NCI-H1436 treated with DMSO at 0.1 percent for 48 hours (cell line): Measurements from ENCODE around the gene CMSS1.

Experiments used
- DNase-seq: peaks from one replicate; lab custom pipeline; 2025; lab: John Stamatoyannopoulos, UW

The CMSS1 gene

GRCh38 chr3:100179692-100180349 is 362.2 kb downstream of the CMSS1 start:
- no peak for DNase-seq

- DNase-seq: no peak
Observed at GRCh38 chr3:100183608-100184125, 366.0 kb downstream of the CMSS1 start.

DNA sequence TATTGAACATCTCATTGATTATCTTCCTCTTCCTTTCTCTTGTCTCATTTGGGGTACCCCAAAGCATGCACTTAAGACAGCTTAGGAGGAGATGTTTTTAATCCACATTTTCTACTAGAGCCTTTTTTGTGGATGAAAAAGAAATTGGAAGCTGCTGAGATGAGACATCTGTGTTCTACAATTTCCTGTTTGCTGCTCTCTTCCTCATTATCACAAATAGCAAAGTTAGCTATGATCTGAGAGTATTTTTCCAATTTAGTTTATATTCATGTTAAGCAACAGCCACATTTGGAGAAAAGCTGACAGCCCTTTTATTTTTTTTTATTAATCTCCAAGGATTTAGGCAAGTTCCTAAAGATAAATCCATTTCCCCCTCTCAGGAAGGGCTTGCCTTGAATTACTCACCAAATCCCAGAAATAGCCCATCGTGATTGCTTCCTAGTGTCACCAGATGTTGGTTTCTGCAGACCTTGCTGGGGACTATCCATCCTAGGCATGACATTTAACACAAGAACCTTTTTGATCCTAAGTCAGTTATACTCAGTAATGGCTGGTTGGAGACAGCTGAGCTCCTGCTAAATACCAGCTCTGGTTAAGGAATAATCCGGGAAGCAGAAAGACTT is 367.4 kb downstream of the CMSS1 start:
- no peak for DNase-seq

DNA sequence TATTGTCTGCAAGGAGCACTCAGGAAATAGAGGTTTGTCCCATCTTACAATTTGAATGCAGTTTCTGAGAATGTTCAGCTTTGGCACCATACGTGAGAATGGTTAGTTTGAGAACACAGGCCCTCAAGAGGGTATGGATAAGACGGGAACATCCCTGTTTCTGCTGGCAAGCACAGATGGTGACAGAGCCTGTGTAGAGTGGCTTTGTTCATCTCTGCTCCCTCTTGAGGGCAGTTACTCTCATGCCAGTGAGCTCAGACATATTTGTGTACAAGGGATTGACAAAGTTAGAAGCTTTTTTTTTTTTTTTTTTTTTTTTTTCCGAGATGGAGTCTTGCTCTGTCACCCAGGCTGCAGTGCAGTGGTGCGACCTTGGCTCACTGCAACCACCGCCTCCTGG is 368.2 kb downstream of the CMSS1 start:
- no peak for DNase-seq

- no peak for DNase-seq
Observed at GRCh38 chr3:100189444-100189964, 371.8 kb downstream of the CMSS1 start.

GRCh38 chr3:100195375-100195774 is 377.7 kb downstream of the CMSS1 start:
- no peak for DNase-seq

DNA sequence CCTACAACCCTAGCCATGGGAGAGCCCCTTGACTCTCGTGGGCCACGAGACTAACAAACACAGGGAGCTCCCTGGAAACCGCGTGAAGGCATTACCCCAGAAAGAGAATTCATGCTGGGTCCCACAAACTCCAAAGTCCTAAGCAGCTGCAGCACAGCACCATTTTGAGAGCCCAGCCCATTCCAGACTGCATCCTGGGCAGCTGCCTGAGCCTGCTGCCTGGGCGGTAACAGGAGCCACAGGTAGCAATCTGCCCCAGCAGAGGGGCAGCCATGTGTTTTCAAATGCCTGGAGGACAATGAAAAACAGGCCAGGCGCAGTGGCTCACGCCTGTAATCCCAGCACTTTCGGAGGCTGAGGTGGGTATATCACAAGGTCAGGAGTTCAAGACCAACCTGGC is 380.2 kb downstream of the CMSS1 start:
- DNase-seq: no peak

DNA sequence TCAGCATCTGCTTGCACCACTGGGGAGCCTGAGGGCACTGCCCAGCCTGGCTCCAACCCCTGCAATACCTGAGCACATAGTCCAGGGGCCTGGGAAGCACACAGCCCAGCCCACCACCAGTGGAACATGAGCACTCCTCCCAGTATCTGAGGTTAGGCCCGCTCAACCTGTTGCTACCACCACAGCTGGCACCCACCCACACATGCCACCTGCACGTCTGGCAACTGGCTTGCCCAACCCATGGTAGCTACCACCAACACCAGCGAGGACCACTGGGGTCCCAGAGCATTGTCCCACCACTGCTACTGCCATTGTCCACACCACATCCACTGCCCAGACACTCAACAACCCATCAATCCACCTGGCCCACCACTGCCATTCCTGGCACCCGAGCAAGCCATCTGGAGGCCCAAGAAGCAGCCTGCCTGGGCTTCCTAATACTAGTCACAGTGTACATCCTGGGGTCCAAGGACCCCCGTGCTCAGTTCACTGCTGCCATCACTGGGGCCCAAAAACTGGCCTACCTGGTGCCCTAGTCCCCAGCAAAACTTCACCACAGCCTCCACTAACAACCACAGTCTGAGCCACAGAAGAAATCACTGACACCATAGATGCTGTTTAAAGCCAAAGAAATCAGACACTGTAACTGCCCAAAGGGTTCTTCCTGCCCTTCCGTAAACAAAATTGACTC is 381.1 kb downstream of the CMSS1 start:
- DNase-seq: no peak

GRCh38 chr3:100205171-100205570 is 387.5 kb downstream of the CMSS1 start:
- no peak for DNase-seq

GRCh38 chr3:100206687-100207086 is 389.0 kb downstream of the CMSS1 start:
- DNase-seq: no peak

GRCh38 chr3:100207886-100208285 is 390.2 kb downstream of the CMSS1 start:
- DNase-seq: no peak

- no peak for DNase-seq
Observed at GRCh38 chr3:100209169-100209568, 391.5 kb downstream of the CMSS1 start.

DNA sequence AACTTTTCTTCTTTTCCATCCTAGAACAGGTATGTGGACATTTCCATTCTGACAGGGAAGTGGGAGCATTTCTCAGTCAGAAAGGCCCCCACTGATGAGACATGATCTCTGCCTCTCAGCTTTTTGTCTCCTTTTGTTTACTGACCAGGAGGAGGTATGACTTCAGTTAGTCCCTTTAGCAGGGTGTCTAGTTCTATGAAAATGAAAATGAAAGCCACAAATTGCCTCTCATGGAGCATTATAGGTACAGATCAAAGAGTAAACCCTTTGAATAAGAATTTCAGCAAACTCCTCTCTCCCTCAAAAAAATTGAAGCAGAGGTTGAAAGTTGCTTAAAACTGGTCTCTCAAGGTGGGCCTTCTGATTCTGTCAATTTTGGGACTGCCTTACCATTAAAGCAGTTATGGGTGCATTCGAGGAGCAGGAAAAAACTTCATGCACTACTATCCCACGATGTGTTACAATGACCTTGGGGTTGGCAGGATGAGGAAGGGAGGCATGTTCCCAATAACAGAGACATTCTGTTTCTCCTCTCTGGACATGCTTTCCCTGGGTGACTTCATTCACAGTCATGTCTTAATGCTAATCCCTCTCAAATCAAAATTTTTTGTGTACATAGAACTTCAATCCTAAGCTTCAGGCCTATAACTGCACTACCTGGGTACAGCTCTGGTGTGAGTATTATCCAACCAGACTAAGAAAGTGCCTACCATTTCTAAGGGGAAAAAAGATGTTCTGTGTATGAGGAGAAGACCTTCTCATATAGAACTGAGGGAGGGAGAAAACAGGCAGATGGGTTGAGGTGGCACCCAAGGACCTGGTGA is 392.5 kb downstream of the CMSS1 start:
- no peak for DNase-seq

- DNase-seq: no peak
Observed at GRCh38 chr3:100210772-100211135, 393.1 kb downstream of the CMSS1 start.

GRCh38 chr3:100213891-100214573 is 396.4 kb downstream of the CMSS1 start:
- no peak for DNase-seq

DNA sequence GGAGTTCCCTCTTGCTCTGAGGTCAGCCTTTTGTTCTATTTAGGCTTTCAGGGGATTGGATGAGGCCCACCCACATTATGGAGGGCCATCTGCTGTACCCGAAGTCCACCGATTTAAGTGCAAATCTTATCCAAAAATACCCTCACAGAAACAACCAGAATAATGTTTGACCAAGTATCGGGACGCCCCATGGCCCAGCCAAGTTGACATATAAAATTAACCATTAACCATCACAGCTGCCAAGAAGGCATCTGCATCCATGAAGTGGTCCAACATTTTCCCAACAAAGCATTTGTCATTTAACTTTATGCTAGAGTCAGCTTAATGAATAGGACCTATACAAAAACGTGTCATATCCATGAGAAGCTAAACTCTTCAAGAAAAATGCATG is 396.9 kb downstream of the CMSS1 start:
- DNase-seq: no peak

DNA sequence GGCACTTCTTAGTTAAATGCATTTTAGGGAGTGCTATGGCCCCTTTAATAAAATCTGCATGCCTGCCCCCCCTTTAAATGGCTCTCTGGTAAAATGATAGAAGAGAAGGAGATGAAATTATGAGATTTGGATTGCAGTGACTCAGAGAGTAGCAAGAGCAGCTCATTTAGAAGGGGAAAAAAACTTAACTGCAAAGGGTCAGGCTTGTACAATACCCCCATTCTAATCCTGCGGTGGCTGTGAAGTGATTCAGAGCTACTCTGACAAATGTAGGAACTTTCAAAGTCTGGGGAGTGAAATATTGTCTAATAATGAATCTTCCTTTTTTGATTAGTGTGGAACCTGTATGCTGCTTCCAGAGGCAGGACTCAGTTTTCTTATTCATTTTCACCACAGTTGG is 399.1 kb downstream of the CMSS1 start:
- DNase-seq: no peak

DNA sequence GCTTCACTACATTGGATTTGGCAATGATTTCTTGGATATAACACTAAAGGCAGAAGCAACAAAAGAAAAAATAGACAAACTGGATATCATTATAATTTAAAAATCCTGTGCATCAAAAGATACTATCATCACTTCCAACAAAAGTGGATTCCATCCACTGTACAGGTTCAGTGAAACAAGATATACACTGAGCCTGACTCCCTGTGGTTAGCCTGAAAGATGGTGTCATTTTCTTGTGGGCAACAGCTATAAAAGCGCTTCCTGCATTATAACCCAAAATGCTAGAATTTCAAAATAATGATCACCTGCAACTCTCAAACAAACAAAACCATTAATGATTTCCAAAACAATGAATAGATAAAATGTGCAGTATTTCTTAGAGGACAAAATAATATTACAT is 403.5 kb downstream of the CMSS1 start:
- DNase-seq: no peak

- no peak for DNase-seq
Observed at GRCh38 chr3:100225193-100225592, 407.5 kb downstream of the CMSS1 start.

DNA sequence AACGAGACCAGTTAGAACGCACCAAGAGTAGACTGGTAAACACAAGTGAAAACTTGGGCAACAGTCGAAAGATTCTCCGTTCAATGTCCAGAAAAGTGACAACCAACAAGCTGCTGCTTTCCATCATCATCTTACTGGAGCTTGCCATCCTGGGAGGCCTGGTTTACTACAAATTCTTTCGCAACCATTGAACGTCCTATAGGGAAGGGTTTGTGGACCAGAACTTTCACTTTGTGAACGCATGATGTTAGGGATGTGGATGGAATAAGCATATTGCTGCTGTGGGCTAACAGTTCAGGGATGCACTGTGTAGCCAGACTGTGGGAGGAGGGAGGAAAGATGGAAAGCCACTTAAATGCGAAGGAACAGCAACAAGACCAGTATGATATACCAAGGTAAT is 408.2 kb downstream of the CMSS1 start:
- no peak for DNase-seq

DNA sequence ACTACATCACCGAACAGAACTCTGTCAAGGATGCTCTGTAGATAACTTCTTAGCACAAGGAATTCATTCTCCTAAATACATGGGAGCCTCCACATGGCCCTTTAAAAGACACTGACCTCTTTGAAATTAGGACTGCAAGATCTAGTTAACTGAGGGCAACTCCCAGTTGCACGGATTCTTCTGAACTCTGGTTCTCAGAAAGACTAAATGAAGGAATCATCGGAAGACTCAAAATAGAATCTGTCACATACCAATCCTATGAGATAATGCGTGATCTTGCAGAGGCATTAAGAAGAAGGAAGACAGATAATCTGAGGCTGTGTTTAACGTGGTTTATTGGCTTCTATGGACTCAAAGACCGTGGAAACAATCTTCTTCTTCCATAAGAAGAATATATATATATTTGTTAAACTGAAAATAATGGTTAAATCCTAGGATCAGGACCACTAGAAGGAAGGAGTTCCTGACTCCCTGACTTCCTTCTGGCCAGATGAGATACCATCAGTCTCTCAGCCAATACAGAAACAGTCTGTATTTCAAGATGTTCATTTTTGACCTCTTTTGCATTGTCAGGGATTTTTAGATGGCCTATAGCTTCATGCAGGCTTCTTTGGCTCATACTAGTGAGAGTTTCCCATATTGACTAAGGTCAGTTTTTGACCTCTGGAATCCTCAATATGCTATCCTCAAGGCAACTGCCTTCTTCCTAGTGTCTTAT is 409.2 kb downstream of the CMSS1 start:
- DNase-seq: no peak
